H1 (cell line): ENCODE data around the gene CXXC5. TPM values are rescaled to one million over a fixed set of nuclear protein-coding genes. Genes with fewer than 3 reads are reported as not detected.

Experiments used
- CTCF ChIA-PET: fragments of 300-600 bp; sonication (Branson Sonifier 250); formaldehyde crosslinking; loops from one replicate; lab custom pipeline; 2021; ENCODE audit not compliant: partially characterized antibody; lab: Charles Lee
- POLR2A ChIA-PET: fragments of 300-600 bp; sonication (Branson Sonifier 250); formaldehyde crosslinking; loops from one replicate; lab custom pipeline; 2021; ENCODE audit warnings: inconsistent platforms; ENCODE audit not compliant: partially characterized antibody; lab: Charles Lee
- DNase-seq, 2 experiments: peaks; one replicate each; pipeline versions ENCODE4 v3.0.0 to v3.0.0-alpha.2; 2010 to 2022; ENCODE audit warnings: low spot score in 2 of 2, low read depth in 1 of 2, mixed read lengths in 1 of 2
- FAIRE-seq: peaks from 2 replicates; lab custom pipeline; 2011; peaks lifted over from hg19 to GRCh38; lab: Jason Lieb, UNC
- H2AFZ ChIP-seq: 2 replicates; pipeline ENCODE4 v1.8.1; 2012; ENCODE audit warnings: low read length, inconsistent platforms
- H2AK5ac ChIP-seq: 2 replicates; pipeline ENCODE4 v1.6.1; 2013; ENCODE audit warnings: low read depth, low read length
- H2BK120ac ChIP-seq: replicated peaks from 2 replicates; pipeline ENCODE3; 2013; ENCODE audit warnings: low read depth, low read length, inconsistent platforms
- H2BK12ac ChIP-seq: 2 replicates; pipeline ENCODE4 v1.6.1; 2013; ENCODE audit warnings: low read depth, low read length
- H2BK15ac ChIP-seq: 2 replicates; pipeline ENCODE4 v1.6.1; 2013; ENCODE audit warnings: low read length
- H2BK20ac ChIP-seq: 2 replicates; pipeline ENCODE4 v1.6.1; 2013; ENCODE audit warnings: low read length
- H2BK5ac ChIP-seq: 2 replicates; pipeline ENCODE4 v1.6.1; 2013; ENCODE audit warnings: low read depth, low read length
- H3K14ac ChIP-seq: 2 replicates; pipeline ENCODE4 v1.6.1; 2013; ENCODE audit warnings: inconsistent platforms; ENCODE audit not compliant: insufficient read length
- H3K18ac ChIP-seq: 2 replicates; pipeline ENCODE4 v1.6.1; 2013; ENCODE audit warnings: low read length; ENCODE audit errors: extremely low read depth
- H3K23ac ChIP-seq: 2 replicates; pipeline ENCODE4 v1.6.1; 2013; ENCODE audit warnings: inconsistent platforms; ENCODE audit not compliant: insufficient read length
- H3K23me2 ChIP-seq: 2 replicates; pipeline ENCODE4 v1.6.1; 2013; ENCODE audit warnings: low read depth, low read length
- H3K27ac ChIP-seq: 2 replicates; pipeline ENCODE4 v1.6.1; 2011; ENCODE audit warnings: low read depth, low read length, inconsistent platforms
- H3K27me3 ChIP-seq, 4 experiments: replicated peaks in 1 of 4; 1 replicate in 1 of 4; 2 replicates in 3 of 4; pipeline versions ENCODE4 v1.6.1 to v1.8.1; 2011 to 2013; ENCODE audit warnings: low read length in 3 of 4, mild to moderate bottlenecking in 3 of 4, inconsistent platforms in 2 of 4, mixed read lengths in 2 of 4, moderate library complexity in 1 of 4; ENCODE audit not compliant: control insufficient read depth in 3 of 4, insufficient read depth in 3 of 4; ENCODE audit errors: extremely low read depth in 1 of 4
- H3K36me3 ChIP-seq, 4 experiments: 2 replicates each; pipeline versions ENCODE4 v1.6.1 to v1.8.1; 2011 to 2013; ENCODE audit warnings: mild to moderate bottlenecking in 4 of 4, low read length in 3 of 4, moderate library complexity in 2 of 4, control low read depth in 1 of 4, inconsistent platforms in 1 of 4; ENCODE audit not compliant: insufficient read depth in 4 of 4, control insufficient read depth in 2 of 4
- H3K4ac ChIP-seq: replicated peaks from 2 replicates; pipeline ENCODE3; 2013; ENCODE audit warnings: low read length, low read depth, mixed read lengths, inconsistent platforms; ENCODE audit not compliant: insufficient read length
- H3K4me1 ChIP-seq, 4 experiments: replicated peaks in 1 of 4; 1 replicate in 1 of 4; 2 replicates in 3 of 4; pipeline versions ENCODE4 v1.6.1 to v1.8.1; 2011 to 2013; ENCODE audit warnings: low read length in 3 of 4, inconsistent platforms in 2 of 4, mixed read lengths in 1 of 4; ENCODE audit not compliant: insufficient read depth in 4 of 4, control insufficient read depth in 3 of 4
- H3K4me2 ChIP-seq, 2 experiments: 2 replicates each; pipeline versions ENCODE4 v1.6.1 to v1.8.1; 2011 to 2013; ENCODE audit warnings: low read depth in 2 of 2, low read length in 2 of 2, control low read depth in 1 of 2, inconsistent platforms in 1 of 2, mild to moderate bottlenecking in 1 of 2; ENCODE audit not compliant: insufficient read depth in 1 of 2
- H3K4me3 ChIP-seq, 4 experiments: fragments of 200-600, 300-600 bp in 1 of 4; sonication (generic), shearing (Covaris generic), sonication (Bioruptor Twin) in 1 of 4; 2 replicates each; pipeline versions ENCODE4 v1.5.1 to v1.8.1; 2011 to 2016; ENCODE audit warnings: low read length in 4 of 4, low read depth in 3 of 4, control low read depth in 2 of 4, inconsistent platforms in 2 of 4, mild to moderate bottlenecking in 2 of 4, mixed read lengths in 1 of 4, moderate library complexity in 1 of 4; ENCODE audit not compliant: insufficient read depth in 2 of 4; ENCODE audit errors: extremely low read depth in 1 of 4
- H3K56ac ChIP-seq: replicated peaks from 2 replicates; pipeline ENCODE3; 2013; ENCODE audit warnings: low read depth, mild to moderate bottlenecking, mixed read lengths, low read length, inconsistent platforms; ENCODE audit not compliant: insufficient read length
- H3K79me1 ChIP-seq: 2 replicates; pipeline ENCODE4 v1.6.1; 2013; ENCODE audit warnings: low read depth, low read length, control low read depth
- H3K79me2 ChIP-seq, 2 experiments: 2 replicates each; pipeline versions ENCODE4 v1.6.1 to v1.8.1; 2012 to 2013; ENCODE audit warnings: low read length in 2 of 2, mild to moderate bottlenecking in 2 of 2, inconsistent platforms in 1 of 2; ENCODE audit not compliant: insufficient read depth in 2 of 2, control insufficient read depth in 1 of 2
- H3K9ac ChIP-seq, 4 experiments: replicated peaks in 1 of 4; 1 replicate in 1 of 4; 2 replicates in 3 of 4; pipeline versions ENCODE4 v1.6.1 to v1.8.1; 2011 to 2013; ENCODE audit warnings: low read depth in 3 of 4, low read length in 3 of 4, control low read depth in 2 of 4, mild to moderate bottlenecking in 2 of 4, moderate library complexity in 2 of 4, inconsistent platforms in 1 of 4; ENCODE audit errors: extremely low read depth in 1 of 4
- H3K9me3 ChIP-seq, 2 experiments: 2 replicates each; pipeline versions ENCODE4 v1.6.1 to v1.8.1; 2012 to 2013; ENCODE audit warnings: mild to moderate bottlenecking in 2 of 2, moderate library complexity in 2 of 2, control low read depth in 1 of 2, inconsistent platforms in 1 of 2, low read depth in 1 of 2, low read length in 1 of 2, mixed read lengths in 1 of 2; ENCODE audit not compliant: insufficient read depth in 2 of 2
- H4K20me1 ChIP-seq, 2 experiments: replicated peaks in 1 of 2; 2 replicates each; pipeline versions ENCODE3 to v1.8.1; 2011 to 2013; ENCODE audit warnings: inconsistent platforms in 2 of 2, low read length in 2 of 2, mild to moderate bottlenecking in 1 of 2; ENCODE audit not compliant: insufficient read depth in 2 of 2, control insufficient read depth in 1 of 2
- H4K5ac ChIP-seq: 2 replicates; pipeline ENCODE4 v1.6.1; 2013; ENCODE audit warnings: low read length, low read depth, mixed read lengths, inconsistent platforms; ENCODE audit not compliant: insufficient read length
- H4K8ac ChIP-seq: 2 replicates; pipeline ENCODE4 v1.8.0; 2013; ENCODE audit warnings: mild to moderate bottlenecking, moderate library complexity, low read length, inconsistent platforms; ENCODE audit not compliant: insufficient read depth; ENCODE audit errors: extremely low read depth
- H4K91ac ChIP-seq: replicated peaks from 2 replicates; pipeline ENCODE3; 2013; ENCODE audit warnings: low read length, mixed read lengths, inconsistent platforms; ENCODE audit not compliant: insufficient read length
- CEBPB ChIP-seq: IDR thresholded peaks from 2 replicates; pipeline ENCODE4 v1.6.1; 2012; ENCODE audit warnings: low read depth, low read length
- CHD1 ChIP-seq: IDR thresholded peaks from 2 replicates; pipeline ENCODE4 v1.6.1; 2012; ENCODE audit warnings: low read depth, low read length, improper control_type of control experiment
- EGR1 ChIP-seq: IDR thresholded peaks from 2 replicates; pipeline ENCODE4 v1.6.1; 2011; ENCODE audit warnings: low read depth, low read length, borderline replicate concordance
- HDAC2 ChIP-seq, 2 experiments: fragments of 300-600 bp in 1 of 2; sonication (generic) in 1 of 2; IDR thresholded peaks; 2 replicates each; pipeline ENCODE4 v1.6.1; 2011 to 2012; ENCODE audit warnings: low read depth in 2 of 2, low read length in 2 of 2, mild to moderate bottlenecking in 2 of 2, moderate library complexity in 2 of 2, borderline replicate concordance in 1 of 2, inconsistent platforms in 1 of 2
- PHF8 ChIP-seq: fragments of 200-600 bp; sonication (generic); conservative IDR thresholded peaks from 2 replicates; pipeline ENCODE4 v1.7.1; 2012; ENCODE audit warnings: low read depth, mild to moderate bottlenecking, inconsistent platforms, low read length, moderate library complexity
- SP2 ChIP-seq: IDR thresholded peaks from 2 replicates; pipeline ENCODE4 v1.6.1; 2012; ENCODE audit warnings: mild to moderate bottlenecking, low read length, inconsistent platforms
- TBP ChIP-seq: IDR thresholded peaks from 2 replicates; pipeline ENCODE4 v1.6.1; 2011; ENCODE audit warnings: low read depth, low read length, improper control_type of control experiment
- WGBS, 2 experiments: shearing (Covaris generic) in 1 of 2; methylation state at CpG; one replicate each; pipeline versions ENCODE4 v1.1.6 to v1.1.7; 2013 to 2015; ENCODE audit warnings: low lambda C conversion rate in 2 of 2, mixed read lengths in 2 of 2, inconsistent platforms in 1 of 2, low coverage in 1 of 2, missing lambda C conversion rate in 1 of 2; ENCODE audit not compliant: insufficient replicate concordance in 2 of 2, insufficient coverage in 1 of 2, insufficient read length in 1 of 2; ENCODE audit errors: extremely low coverage in 1 of 2, missing lambda C conversion rate in 1 of 2; 5-methylcytosine and 5-hydroxymethylcytosine counted together
- polyA plus RNA-seq, 7 experiments: library from polyadenylated mRNA; depleted of rRNA in 3 of 7; stranded (reverse) in 5 of 7; unstranded in 2 of 7; fragments of >200 nt in 5 of 7; fragments of 200-250 nt in 2 of 7; gene quantifications; 1 replicate in 5 of 7; 2 replicates in 1 of 7; 4 replicates in 1 of 7; pipeline versions ENCODE4 v1.2.1 to v1.2.3, GENCODE V29; 2011 to 2013; ENCODE audit warnings: missing spikeins in 2 of 7, mixed read lengths in 2 of 7
- total RNA-seq: library from RNA; stranded (reverse); fragmentation: NEBNext Ultra II Directional; extraction: Animal tissue kit (Norgen Biotek cat#: 25700); gene quantifications from 2 replicates; pipeline ENCODE4 v1.2.1, GENCODE V29; 2021
- TF ChIP-seq, protein P1 (sequence below), 3 experiments: IDR thresholded peaks; 1 replicate in 2 of 3; 2 replicates in 1 of 3; pipeline versions ENCODE4 v1.5.1 to v1.6.1; 2011; ENCODE audit warnings: low read length in 3 of 3, mild to moderate bottlenecking in 3 of 3, inconsistent platforms in 2 of 3, low read depth in 1 of 3, moderate library complexity in 1 of 3; ENCODE audit not compliant: insufficient read depth in 1 of 3; ENCODE audit errors: control extremely low read depth in 1 of 3

Gene CXXC5
- total and polyA plus RNA-seq, 2 of the 8 experiments (the other 6 are each of a cell fraction or from before 2014, with no cell fraction given), result 61.4 to 74.0 TPM

GRCh38 chr5:139705655-139706587, 57.8 kb downstream of the CXXC5 start:
- H2AFZ ChIP-seq, result no peak overlapping the region
- 78% methylated on average over 10 of the region's 10 CpGs; no CpG with 5 or more reads in 1 of the 2 experiments for WGBS, 2 experiments
- CTCF ChIA-PET, result interaction anchor here (0.8 to 8.4 kb wide), 7 partner anchors 16 to 70 kb away, joined by 3 to 141 read pairs (median 5); no protein-coding TSS in a partner anchor
- TF ChIP-seq PHF8 (no peak), EGR1 (no peak), TBP (no peak), CHD1 (no peak), SP2 (no peak), CEBPB (no peak), HDAC2 (IDR thresholded peaks at IDR 0.05; ENCODE audit: borderline replicate concordance in 1 of 2, low read depth in 2 of 2, low read length in 2 of 2) (no peak)
- TF ChIP-seq, protein P1, sequence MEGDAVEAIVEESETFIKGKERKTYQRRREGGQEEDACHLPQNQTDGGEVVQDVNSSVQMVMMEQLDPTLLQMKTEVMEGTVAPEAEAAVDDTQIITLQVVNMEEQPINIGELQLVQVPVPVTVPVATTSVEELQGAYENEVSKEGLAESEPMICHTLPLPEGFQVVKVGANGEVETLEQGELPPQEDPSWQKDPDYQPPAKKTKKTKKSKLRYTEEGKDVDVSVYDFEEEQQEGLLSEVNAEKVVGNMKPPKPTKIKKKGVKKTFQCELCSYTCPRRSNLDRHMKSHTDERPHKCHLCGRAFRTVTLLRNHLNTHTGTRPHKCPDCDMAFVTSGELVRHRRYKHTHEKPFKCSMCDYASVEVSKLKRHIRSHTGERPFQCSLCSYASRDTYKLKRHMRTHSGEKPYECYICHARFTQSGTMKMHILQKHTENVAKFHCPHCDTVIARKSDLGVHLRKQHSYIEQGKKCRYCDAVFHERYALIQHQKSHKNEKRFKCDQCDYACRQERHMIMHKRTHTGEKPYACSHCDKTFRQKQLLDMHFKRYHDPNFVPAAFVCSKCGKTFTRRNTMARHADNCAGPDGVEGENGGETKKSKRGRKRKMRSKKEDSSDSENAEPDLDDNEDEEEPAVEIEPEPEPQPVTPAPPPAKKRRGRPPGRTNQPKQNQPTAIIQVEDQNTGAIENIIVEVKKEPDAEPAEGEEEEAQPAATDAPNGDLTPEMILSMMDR (IDR thresholded peaks at IDR 0.05; ENCODE audit: control extremely low read depth in 1 of 3, insufficient read depth in 1 of 3, low read depth in 1 of 3, low read length in 3 of 3), result no peak

More at GRCh38 chr5:139705655-139706587, 57.8 kb downstream of the CXXC5 start:
- Histone ChIP-seq H3K56ac (no peak overlapping the region), H3K9me3 (no peaks in the 10 kb centered on the region), H2BK20ac (peak overlapping the region; percentile 92), H4K91ac (peak overlapping the region; percentile 71), H3K23me2 (peaks cover 14% of the 10 kb centered on the region), H3K36me3 (no peaks in the 10 kb centered on the region), H3K18ac (peak overlapping the region; percentile 79; the same call in 1 of the 2 replicates), H4K8ac (no peak overlapping the region), H3K4me2 (no peak overlapping the region), H3K23ac (no peak overlapping the region), H2BK120ac (no peak overlapping the region), H2BK5ac (peak overlapping the region; percentile 72; the same call in 1 of the 2 replicates), H4K5ac (no peak overlapping the region), H3K9ac (no peak overlapping the region), H3K79me1 (no peaks in the 10 kb centered on the region), H3K27ac (no peak overlapping the region), H3K14ac (no peak overlapping the region), H3K4me1 (peaks cover 13 to 39% (median 26%) of the 10 kb centered on the region in 4 experiments), H2AK5ac (peak overlapping the region; percentile 32; the same call in 1 of the 2 replicates), H3K27me3 (0 out of 7 replicates have a peak, but pooled peaks cover 0 to 3% (median 0%) of the 10 kb centered on the region in 4 experiments), H2BK15ac (peak overlapping the region; percentile 100), H3K4me3 (no peak overlapping the region), H2BK12ac (peak overlapping the region; percentile 97; the same call in 1 of the 2 replicates), H3K4ac (peak overlapping the region; percentile 80), H3K79me2 (no peaks in the 10 kb centered on the region), H4K20me1 (no peaks in the 10 kb centered on the region)
- no peak for FAIRE-seq
- POLR2A ChIA-PET, result interaction anchor here (0.8 to 7.7 kb wide), 6 partner anchors 7 to 74 kb away, joined by 3 to 136 read pairs (median 4); no protein-coding TSS in a partner anchor
- no peak for DNase-seq
